NCI-H1694 (cell line): ENCODE measurements around the gene TXNDC2.

Source experiments
- DNase-seq: peaks from one replicate; lab custom pipeline; 2025; lab: John Stamatoyannopoulos, UW

TXNDC2 gene

GRCh38 chr18:9860682-9861081, 25.1 kb upstream of the TXNDC2 start:
- DNase-seq = no peak

- no peak for DNase-seq
These were observed 24.6 kb upstream of the TXNDC2 start for GRCh38 chr18:9861157-9861556.

GRCh38 chr18:9861933-9862332, 23.8 kb upstream of the TXNDC2 start:
- no peak for DNase-seq

GRCh38 chr18:9862686-9863085, 23.1 kb upstream of the TXNDC2 start:
- no peak for DNase-seq

GRCh38 chr18:9863282-9863681, 22.5 kb upstream of the TXNDC2 start:
- no peak for DNase-seq

GRCh38 chr18:9865764-9866490, 19.8 kb upstream of the TXNDC2 start:
- DNase-seq = no peak

- no peak for DNase-seq
These were observed 19.1 kb upstream of the TXNDC2 start for GRCh38 chr18:9866627-9867026.

- no peak for DNase-seq
These were observed 18.6 kb upstream of the TXNDC2 start for GRCh38 chr18:9867071-9867594.

GRCh38 chr18:9868857-9869714, 16.7 kb upstream of the TXNDC2 start:
- DNase-seq = no peak

GRCh38 chr18:9869715-9870430, 15.9 kb upstream of the TXNDC2 start:
- DNase-seq = no peak

GRCh38 chr18:9870431-9871008, 15.3 kb upstream of the TXNDC2 start:
- DNase-seq = no peak

- no peak for DNase-seq
These were observed 14.5 kb upstream of the TXNDC2 start for GRCh38 chr18:9871244-9871746.

- DNase-seq = no peak
These were observed 12.9 kb upstream of the TXNDC2 start for GRCh38 chr18:9872823-9873222.

- no peak for DNase-seq
These were observed 11.0 kb upstream of the TXNDC2 start for GRCh38 chr18:9874728-9875127.

GRCh38 chr18:9876212-9876866, 9.4 kb upstream of the TXNDC2 start:
- no peak for DNase-seq

GRCh38 chr18:9876867-9877654, 8.7 kb upstream of the TXNDC2 start:
- DNase-seq = no peak

GRCh38 chr18:9877655-9878014, 8.1 kb upstream of the TXNDC2 start:
- DNase-seq = no peak

GRCh38 chr18:9878095-9878494, 7.7 kb upstream of the TXNDC2 start:
- DNase-seq = no peak

- DNase-seq = no peak
These were observed 7.0 kb upstream of the TXNDC2 start for GRCh38 chr18:9878783-9879242.

GRCh38 chr18:9884090-9884489, 1.7 kb upstream of the TXNDC2 start:
- DNase-seq = no peak
